SK-N-SH (cell line): ENCODE data around the gene VDAC2. TPM values are rescaled to one million over a fixed set of nuclear protein-coding genes. Genes with fewer than 3 reads are reported as not detected.

ENCODE experiments used
- CTCF ChIA-PET: fragments of 300-600, 350-600 bp; formaldehyde crosslinking; extraction: SDS; loops from one replicate; lab custom pipeline; 2021; lab: Yijun Ruan, JAX
- POLR2A ChIA-PET: fragments of 350-600 bp; sonication (Branson Sonifier 250); formaldehyde crosslinking; extraction: SDS; loops from one replicate; lab custom pipeline; 2020; ENCODE audit warnings: antibody characterized with exemption, inconsistent platforms; lab: Yijun Ruan, JAX
- DNase-seq: peaks from one replicate; pipeline ENCODE4 v3.0.0; 2012
- H2AFZ ChIP-seq: fragments of 200-600 bp; sonication (generic); 2 replicates; pipeline ENCODE4 v1.8.1; 2016; ENCODE audit warnings: antibody characterized with exemption, mild to moderate bottlenecking, low read depth
- H3F3A ChIP-seq: fragments of 200-600 bp; sonication (generic); replicated peaks from 2 replicates; pipeline ENCODE3; 2016; ENCODE audit warnings: antibody characterized with exemption, mild to moderate bottlenecking; ENCODE audit not compliant: insufficient read depth
- H3K27ac ChIP-seq, 2 experiments: fragments of 200-500 bp in 1 of 2; fragments of 200-600 bp in 1 of 2; sonication (Bioruptor generic) in 1 of 2; sonication (generic), shearing (Covaris generic) in 1 of 2; 2 replicates each; pipeline versions ENCODE4 v1.5.1 to v1.6.1; 2014 to 2016; ENCODE audit warnings: low read depth in 2 of 2, inconsistent platforms in 1 of 2, low read length in 1 of 2, mild to moderate bottlenecking in 1 of 2, mixed read lengths in 1 of 2
- H3K27me3 ChIP-seq: fragments of 200-600 bp; sonication (generic), shearing (Covaris generic); 2 replicates; pipeline ENCODE4 v1.6.1; 2016; ENCODE audit warnings: mixed run types; ENCODE audit not compliant: insufficient read depth
- H3K36me3 ChIP-seq, 2 experiments: fragments of 200-500 bp in 1 of 2; fragments of 200-600 bp in 1 of 2; sonication (Bioruptor generic) in 1 of 2; sonication (generic) in 1 of 2; replicated peaks in 1 of 2; 2 replicates each; pipeline versions ENCODE3 to v1.5.1; 2014 to 2016; ENCODE audit warnings: low read length in 1 of 2, mild to moderate bottlenecking in 1 of 2; ENCODE audit not compliant: insufficient read depth in 2 of 2, control insufficient read depth in 1 of 2
- H3K4me1 ChIP-seq, 2 experiments: fragments of 200-500 bp in 1 of 2; fragments of 200-600 bp in 1 of 2; sonication (Bioruptor generic) in 1 of 2; sonication (generic), shearing (Covaris generic) in 1 of 2; 2 replicates each; pipeline versions ENCODE4 v1.5.1 to v1.6.1; 2014 to 2016; ENCODE audit warnings: low read depth in 1 of 2, low read length in 1 of 2, mixed run types in 1 of 2; ENCODE audit not compliant: insufficient read depth in 2 of 2, control insufficient read depth in 1 of 2
- H3K4me2 ChIP-seq: fragments of 200-600 bp; sonication (generic), shearing (Covaris generic); 2 replicates; pipeline ENCODE4 v1.6.1; 2017; ENCODE audit warnings: mixed run types
- H3K4me3 ChIP-seq, 2 experiments: fragments of 200-500 bp in 1 of 2; fragments of 200-600 bp in 1 of 2; sonication (Bioruptor generic) in 1 of 2; sonication (generic), shearing (Covaris generic) in 1 of 2; 2 replicates each; pipeline versions ENCODE4 v1.5.1 to v1.8.1; 2014 to 2016; ENCODE audit warnings: low read depth in 2 of 2, inconsistent platforms in 1 of 2, low read length in 1 of 2, mild to moderate bottlenecking in 1 of 2, mixed read lengths in 1 of 2, moderate library complexity in 1 of 2
- H3K79me2 ChIP-seq: fragments of 200-600 bp; sonication (generic); 2 replicates; pipeline ENCODE4 v1.8.1; 2017; ENCODE audit warnings: mild to moderate bottlenecking; ENCODE audit not compliant: insufficient read depth
- H3K9ac ChIP-seq: fragments of 200-600 bp; sonication (generic); 2 replicates; pipeline ENCODE4 v1.6.1; 2017; ENCODE audit warnings: mixed run types
- H3K9me2 ChIP-seq: fragments of 200-600 bp; sonication (generic); 2 replicates; pipeline ENCODE4 v1.6.1; 2017; ENCODE audit warnings: mixed run types
- H3K9me3 ChIP-seq: fragments of 200-600 bp; sonication (generic); 2 replicates; pipeline ENCODE4 v1.6.1; 2017; ENCODE audit warnings: mixed run types, mild to moderate bottlenecking, moderate library complexity
- H4K20me1 ChIP-seq: fragments of 200-600 bp; sonication (generic); 2 replicates; pipeline ENCODE4 v1.6.1; 2017; ENCODE audit warnings: mild to moderate bottlenecking, mixed run types; ENCODE audit not compliant: insufficient read depth
- ELF1 ChIP-seq: IDR thresholded peaks from 2 replicates; pipeline ENCODE4 v1.4.0; 2012
- EP300 ChIP-seq, 2 experiments: IDR thresholded peaks; 2 replicates each; pipeline versions ENCODE4 v1.4.0 to v1.6.1; 2012; ENCODE audit warnings: borderline replicate concordance in 1 of 2, low read depth in 1 of 2, low read length in 1 of 2
- EZH2phosphoT487 ChIP-seq: fragments of 200-600 bp; sonication (generic); IDR thresholded peaks from 2 replicates; pipeline ENCODE4 v1.6.1; 2017; ENCODE audit warnings: low read depth, mixed run types, mild to moderate bottlenecking, antibody characterized with exemption, moderate library complexity, borderline replicate concordance
- GATA2 ChIP-seq: sonication (generic); formaldehyde crosslinking; IDR thresholded peaks from 2 replicates; pipeline ENCODE4 v1.5.0; 2020; ENCODE audit warnings: mild to moderate bottlenecking, missing genetic modification reagents
- MAX ChIP-seq: IDR thresholded peaks from 2 replicates; pipeline ENCODE4 v1.4.0; 2012; ENCODE audit warnings: low read depth
- MEF2A ChIP-seq: IDR thresholded peaks from 2 replicates; pipeline ENCODE4 v1.4.0; 2012; ENCODE audit warnings: low read depth, borderline replicate concordance
- MXI1 ChIP-seq: IDR thresholded peaks from 2 replicates; pipeline ENCODE4 v1.6.1; 2012; ENCODE audit warnings: mild to moderate bottlenecking, low read depth, low read length, improper control_type of control experiment
- POLR2AphosphoS5 ChIP-seq: IDR thresholded peaks from 2 replicates; pipeline ENCODE4 v1.6.1; 2012; ENCODE audit warnings: low read depth, low read length
- RAD21 ChIP-seq: IDR thresholded peaks from 2 replicates; pipeline ENCODE4 v1.6.1; 2012; ENCODE audit warnings: mild to moderate bottlenecking, low read length
- RCOR1 ChIP-seq: fragments of 150-350 bp; IDR thresholded peaks from 2 replicates; pipeline ENCODE4 v1.6.1; 2017; ENCODE audit warnings: antibody characterized with exemption, low read length
- TEAD4 ChIP-seq: IDR thresholded peaks from 2 replicates; pipeline ENCODE4 v1.4.0; 2012; ENCODE audit warnings: mild to moderate bottlenecking, borderline replicate concordance; ENCODE audit not compliant: insufficient read depth
- USF1 ChIP-seq: IDR thresholded peaks from 2 replicates; pipeline ENCODE4 v1.4.0; 2012; ENCODE audit warnings: low read depth, borderline replicate concordance
- USF2 ChIP-seq: fragments of 150-350 bp; IDR thresholded peaks from 2 replicates; pipeline ENCODE4 v1.6.1; 2017; ENCODE audit warnings: antibody characterized with exemption, low read length, low read depth, borderline replicate concordance
- YY1 ChIP-seq: IDR thresholded peaks from 2 replicates; pipeline ENCODE4 v1.4.0; 2012; ENCODE audit warnings: low read depth, mild to moderate bottlenecking
- WGBS: methylation state at CpG from one replicate; pipeline ENCODE4 v1.1.6; 2017; ENCODE audit warnings: low lambda C conversion rate; 5-methylcytosine and 5-hydroxymethylcytosine counted together
- polyA plus RNA-seq, 3 experiments: library from polyadenylated mRNA; depleted of rRNA; stranded (reverse); fragments of >200 nt; gene quantifications; 2 replicates each; pipeline ENCODE4 v1.2.3, GENCODE V29; 2012
- TF ChIP-seq, protein P1 (sequence below): fragments of 200-600 bp; sonication (generic); IDR thresholded peaks from 2 replicates; pipeline ENCODE4 v1.6.1; 2017; ENCODE audit warnings: antibody characterized with exemption, mild to moderate bottlenecking, moderate library complexity
- TF ChIP-seq, protein P2 (sequence below): IDR thresholded peaks from 2 replicates; pipeline ENCODE4 v1.4.0; 2012; ENCODE audit warnings: low read depth, borderline replicate concordance
- TF ChIP-seq, protein P3 (sequence below): fragments of 150-350 bp; IDR thresholded peaks from 2 replicates; pipeline ENCODE4 v1.6.1; 2016; ENCODE audit warnings: mild to moderate bottlenecking, low read depth, low read length

The VDAC2 gene
- polyA plus RNA-seq, 1 of the 3 experiments (the other 2 are of a cell fraction), result 98.3 TPM

GRCh38 chr10:75272896-75273295 is 62.3 kb downstream of the VDAC2 start:
- DNase-seq, result no peak
- Histone ChIP-seq H3K79me2 (no peaks in the 10 kb centered on the region), H3K9me3 (no peaks in the 10 kb centered on the region), H3K4me3 (no peak overlapping the region), H3K27ac (no peak overlapping the region), H3K9ac (no peak overlapping the region), H3K9me2 (no peaks in the 10 kb centered on the region), H4K20me1 (no peaks in the 10 kb centered on the region), H3K4me2 (no peak overlapping the region), H3K27me3 (no peaks in the 10 kb centered on the region), H2AFZ (no peak overlapping the region), H3K4me1 (no peaks in the 10 kb centered on the region), H3F3A (no peaks in the 10 kb centered on the region), H3K36me3 (no peaks in the 10 kb centered on the region)
- TF ChIP-seq EP300 (IDR thresholded peaks at IDR 0.05; ENCODE audit: borderline replicate concordance in 1 of 2, low read depth in 1 of 2, low read length in 1 of 2) (no peak), YY1 (no peak), USF1 (no peak), GATA2 (CRISPR knock-in tag) (no peak), ELF1 (no peak), TEAD4 (no peak)
- TF ChIP-seq, protein P1, sequence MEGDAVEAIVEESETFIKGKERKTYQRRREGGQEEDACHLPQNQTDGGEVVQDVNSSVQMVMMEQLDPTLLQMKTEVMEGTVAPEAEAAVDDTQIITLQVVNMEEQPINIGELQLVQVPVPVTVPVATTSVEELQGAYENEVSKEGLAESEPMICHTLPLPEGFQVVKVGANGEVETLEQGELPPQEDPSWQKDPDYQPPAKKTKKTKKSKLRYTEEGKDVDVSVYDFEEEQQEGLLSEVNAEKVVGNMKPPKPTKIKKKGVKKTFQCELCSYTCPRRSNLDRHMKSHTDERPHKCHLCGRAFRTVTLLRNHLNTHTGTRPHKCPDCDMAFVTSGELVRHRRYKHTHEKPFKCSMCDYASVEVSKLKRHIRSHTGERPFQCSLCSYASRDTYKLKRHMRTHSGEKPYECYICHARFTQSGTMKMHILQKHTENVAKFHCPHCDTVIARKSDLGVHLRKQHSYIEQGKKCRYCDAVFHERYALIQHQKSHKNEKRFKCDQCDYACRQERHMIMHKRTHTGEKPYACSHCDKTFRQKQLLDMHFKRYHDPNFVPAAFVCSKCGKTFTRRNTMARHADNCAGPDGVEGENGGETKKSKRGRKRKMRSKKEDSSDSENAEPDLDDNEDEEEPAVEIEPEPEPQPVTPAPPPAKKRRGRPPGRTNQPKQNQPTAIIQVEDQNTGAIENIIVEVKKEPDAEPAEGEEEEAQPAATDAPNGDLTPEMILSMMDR, result no peak
- ChIA-PET CTCF (interaction anchor here (0.6 kb wide), 1 partner anchor 1887 kb away, joined by 3 read pairs; no protein-coding TSS in a partner anchor), POLR2A (no interaction called here)
- 55% methylated on average over 5 of the region's 7 CpGs for WGBS

DNA sequence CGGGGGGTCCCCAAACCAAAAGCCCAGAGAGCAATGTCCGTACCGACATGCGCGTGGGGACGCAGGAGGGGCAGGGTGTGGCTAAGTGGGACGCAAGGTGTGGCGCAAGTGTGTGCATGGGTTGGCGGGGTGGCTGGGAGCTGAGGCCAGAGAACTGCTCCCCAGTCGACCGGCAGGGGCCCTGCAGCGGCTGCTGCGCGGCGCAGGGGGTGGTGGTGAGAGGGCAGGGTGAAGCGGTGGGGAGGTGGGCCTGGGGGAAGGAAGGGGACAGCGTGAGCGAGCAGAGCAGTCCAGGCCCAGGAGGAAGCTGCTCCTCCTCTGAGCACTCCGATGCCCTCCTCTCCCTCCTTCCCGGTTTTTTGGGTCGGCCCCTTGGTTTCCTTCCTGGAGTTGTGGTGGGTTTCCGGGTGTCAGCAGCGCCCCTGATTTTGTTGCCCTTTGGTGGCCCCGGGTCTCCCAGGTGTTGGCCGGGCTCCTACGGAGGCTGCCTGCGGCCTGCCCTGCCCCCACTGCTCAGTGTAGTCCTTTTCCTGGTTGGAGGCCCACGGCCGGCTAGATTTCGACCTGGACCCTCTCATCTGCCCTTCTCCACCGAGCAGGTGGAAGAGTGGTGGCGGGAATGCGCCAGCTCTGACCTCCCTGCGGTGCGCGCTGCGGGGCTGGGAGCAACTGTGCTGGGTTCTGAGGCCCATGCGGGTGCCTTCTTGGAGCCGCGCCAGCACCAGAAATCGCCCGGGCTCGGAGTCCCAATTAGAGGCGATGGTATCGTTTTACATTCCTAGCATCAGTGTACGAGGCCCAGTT is 65.7 kb downstream of the VDAC2 start:
- no peaks in the 10 kb centered on the region for H3K79me2 ChIP-seq
- H2AFZ ChIP-seq, result no peak overlapping the region
- POLR2A ChIA-PET, result no interaction called here
- no peak overlapping the region for H3K27ac ChIP-seq
- H3K4me1 ChIP-seq, result no peaks in the 10 kb centered on the region; a peak in 1 of 4 replicates
- H3K9ac ChIP-seq, result no peak overlapping the region
- H3K36me3 ChIP-seq, result no peaks in the 10 kb centered on the region
- no peak overlapping the region for H3K4me2 ChIP-seq
- peaks cover 10% of the 10 kb centered on the region; the same call in 1 of the 2 replicates for H3K27me3 ChIP-seq
- no peaks in the 10 kb centered on the region for H4K20me1 ChIP-seq
- H3K9me3 ChIP-seq, result no peaks in the 10 kb centered on the region
- CTCF ChIA-PET, result no interaction called here
- WGBS, result 87% methylated on average over 42 of the region's 46 CpGs
- H3K9me2 ChIP-seq, result no peaks in the 10 kb centered on the region
- no peaks in the 10 kb centered on the region for H3F3A ChIP-seq
- DNase-seq, result no peak
- no peak overlapping the region for H3K4me3 ChIP-seq
- TF ChIP-seq USF2 (no peak), RCOR1 (no peak), ELF1 (no peak), GATA2 (CRISPR knock-in tag) (no peak), EZH2phosphoT487 (no peak), MAX (no peak), MXI1 (no peak), POLR2AphosphoS5 (no peak), RAD21 (no peak), MEF2A (no peak)
- TF ChIP-seq, protein P2, sequence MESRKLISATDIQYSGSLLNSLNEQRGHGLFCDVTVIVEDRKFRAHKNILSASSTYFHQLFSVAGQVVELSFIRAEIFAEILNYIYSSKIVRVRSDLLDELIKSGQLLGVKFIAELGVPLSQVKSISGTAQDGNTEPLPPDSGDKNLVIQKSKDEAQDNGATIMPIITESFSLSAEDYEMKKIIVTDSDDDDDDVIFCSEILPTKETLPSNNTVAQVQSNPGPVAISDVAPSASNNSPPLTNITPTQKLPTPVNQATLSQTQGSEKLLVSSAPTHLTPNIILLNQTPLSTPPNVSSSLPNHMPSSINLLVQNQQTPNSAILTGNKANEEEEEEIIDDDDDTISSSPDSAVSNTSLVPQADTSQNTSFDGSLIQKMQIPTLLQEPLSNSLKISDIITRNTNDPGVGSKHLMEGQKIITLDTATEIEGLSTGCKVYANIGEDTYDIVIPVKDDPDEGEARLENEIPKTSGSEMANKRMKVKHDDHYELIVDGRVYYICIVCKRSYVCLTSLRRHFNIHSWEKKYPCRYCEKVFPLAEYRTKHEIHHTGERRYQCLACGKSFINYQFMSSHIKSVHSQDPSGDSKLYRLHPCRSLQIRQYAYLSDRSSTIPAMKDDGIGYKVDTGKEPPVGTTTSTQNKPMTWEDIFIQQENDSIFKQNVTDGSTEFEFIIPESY, result no peak
- TF ChIP-seq, protein P3, sequence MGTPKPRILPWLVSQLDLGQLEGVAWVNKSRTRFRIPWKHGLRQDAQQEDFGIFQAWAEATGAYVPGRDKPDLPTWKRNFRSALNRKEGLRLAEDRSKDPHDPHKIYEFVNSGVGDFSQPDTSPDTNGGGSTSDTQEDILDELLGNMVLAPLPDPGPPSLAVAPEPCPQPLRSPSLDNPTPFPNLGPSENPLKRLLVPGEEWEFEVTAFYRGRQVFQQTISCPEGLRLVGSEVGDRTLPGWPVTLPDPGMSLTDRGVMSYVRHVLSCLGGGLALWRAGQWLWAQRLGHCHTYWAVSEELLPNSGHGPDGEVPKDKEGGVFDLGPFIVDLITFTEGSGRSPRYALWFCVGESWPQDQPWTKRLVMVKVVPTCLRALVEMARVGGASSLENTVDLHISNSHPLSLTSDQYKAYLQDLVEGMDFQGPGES, result no peak
